ENCODE results near the gene XAGE1A. TPM values are rescaled to one million over a fixed set of nuclear protein-coding genes. Genes with fewer than 3 reads are reported as not detected.

The XAGE1A gene
- total RNA-seq, 2 experiments from 2014 or later, result not detected

Other genes with a start within 250 kb of the XAGE1A start
- gene XAGE2, start 126.8 kb upstream of the XAGE1A start, total RNA-seq, result not detected
- gene XAGE1B, start 21.3 kb downstream of the XAGE1A start, total RNA-seq, result not detected
- gene SSX7, start 159.1 kb downstream of the XAGE1A start, total RNA-seq, result not detected
- gene SSX2, start 211.4 kb downstream of the XAGE1A start, total RNA-seq, result not detected